ENCODE measurements around the gene AKT2.
A peak's percentile ranks its signal among the peaks of the same experiment; 100 is the strongest.

AKT2 gene

GRCh38 chr19:40216013-40216776 lies 69.0 kb downstream of the AKT2 start:
- no peak for DNase-seq

GRCh38 chr19:40214936-40215335 lies 70.2 kb downstream of the AKT2 start:
- no peak for DNase-seq

GRCh38 chr19:40213882-40214570 lies 71.1 kb downstream of the AKT2 start:
- DNase-seq, result no peak

- no peak for DNase-seq
Observed at GRCh38 chr19:40213251-40213829, 71.8 kb downstream of the AKT2 start.

GRCh38 chr19:40210889-40211288 lies 74.3 kb downstream of the AKT2 start:
- DNase-seq, result no peak

GRCh38 chr19:40208602-40209001 lies 76.5 kb downstream of the AKT2 start:
- DNase-seq, result no peak

GRCh38 chr19:40205760-40206159 lies 79.4 kb downstream of the AKT2 start:
- DNase-seq, result no peak

GRCh38 chr19:40204381-40204780 lies 80.8 kb downstream of the AKT2 start:
- no peak for DNase-seq

- DNase-seq, result no peak
Observed at GRCh38 chr19:40200341-40201099, 84.6 kb downstream of the AKT2 start.

GRCh38 chr19:40198272-40198990 lies 86.7 kb downstream of the AKT2 start:
- no peak for DNase-seq

- no peak for DNase-seq
Observed at GRCh38 chr19:40193587-40193849, 91.6 kb downstream of the AKT2 start.

GRCh38 chr19:40192758-40193586 lies 92.2 kb downstream of the AKT2 start:
- no peak for DNase-seq

- DNase-seq, result peak; percentile 7
Observed at GRCh38 chr19:40191836-40192646, 93.1 kb downstream of the AKT2 start.

GRCh38 chr19:40190891-40191835 lies 94.0 kb downstream of the AKT2 start, which contains the start of gene MAP3K10:
TSS of gene MAP3K10 (plus strand) at chr19:40191426. CDS start at chr19:40192032, 606 bp downstream.
- peak; percentile 65 for DNase-seq

GRCh38 chr19:40184273-40184672 lies 100.9 kb downstream of the AKT2 start:
- no peak for DNase-seq

Measured in activated gamma-delta T cell treated with Interleukin-2 at 50 U/mL for 16 hours (primary cell).